Stimulated activated naive CD4-positive, alpha-beta T cell (primary cell): Measurements from ENCODE around the gene SH3PXD2B.
"Not testable (repeated sequence)": the region's sequence is repeated elsewhere in the genome, so short reads cannot be mapped to it uniquely, and the experiment has no call there.

Experiments used
- DNase-seq, 6 experiments: peaks; one replicate each; lab custom pipeline; 2025; lab: John Stamatoyannopoulos, UW

Gene SH3PXD2B

DNA sequence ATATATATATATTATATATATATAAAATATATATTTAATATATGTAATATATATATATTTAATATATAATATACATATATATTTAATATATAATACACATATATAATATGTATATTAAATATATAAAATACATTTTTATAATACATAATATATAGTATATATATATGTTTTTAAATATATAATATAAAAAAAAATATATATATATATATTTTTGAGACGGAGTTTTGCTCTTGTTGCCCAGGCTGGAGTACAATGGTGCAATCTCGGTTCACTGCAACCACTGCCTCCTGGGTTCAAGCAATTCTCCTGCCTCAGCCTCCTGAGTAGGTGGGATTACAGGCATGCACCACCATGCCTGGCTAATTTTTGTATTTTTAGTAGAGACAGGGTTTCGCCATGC is 85.6 kb downstream of the SH3PXD2B start:
- DNase-seq, result not testable (repeated sequence)

DNA sequence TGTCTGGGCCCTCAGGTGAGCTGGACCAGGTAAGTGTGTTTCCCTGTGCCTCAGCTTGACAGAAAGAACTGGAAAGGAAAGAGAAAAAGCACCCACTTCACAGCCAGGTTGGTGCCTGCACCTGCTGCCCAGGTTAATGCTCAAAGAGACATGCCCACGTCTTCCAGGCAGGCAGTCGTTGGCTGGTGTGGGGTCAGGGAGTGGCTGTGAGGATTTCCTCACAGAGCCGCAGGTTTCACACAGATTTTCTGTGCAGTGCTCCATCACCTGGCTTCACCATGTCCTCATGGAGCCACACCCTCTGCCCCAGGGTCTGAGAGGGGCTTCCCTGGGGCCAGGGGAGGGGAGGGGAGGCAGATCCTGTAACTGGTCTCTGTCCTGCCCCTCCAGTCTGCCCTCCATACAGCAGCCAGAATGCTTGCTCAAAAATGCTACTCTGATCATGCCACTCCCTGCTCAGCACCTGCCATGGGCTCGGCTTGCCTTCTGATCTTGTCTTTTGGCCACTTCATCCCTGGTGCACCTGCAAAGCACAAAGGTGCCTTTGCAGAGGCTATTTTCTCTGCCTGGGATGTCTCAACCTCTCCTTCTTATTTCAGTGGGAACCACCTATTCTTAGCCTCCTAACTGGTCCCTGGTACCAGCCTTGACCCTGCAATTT is 88.2 kb downstream of the SH3PXD2B start:
- no peak for DNase-seq

DNA sequence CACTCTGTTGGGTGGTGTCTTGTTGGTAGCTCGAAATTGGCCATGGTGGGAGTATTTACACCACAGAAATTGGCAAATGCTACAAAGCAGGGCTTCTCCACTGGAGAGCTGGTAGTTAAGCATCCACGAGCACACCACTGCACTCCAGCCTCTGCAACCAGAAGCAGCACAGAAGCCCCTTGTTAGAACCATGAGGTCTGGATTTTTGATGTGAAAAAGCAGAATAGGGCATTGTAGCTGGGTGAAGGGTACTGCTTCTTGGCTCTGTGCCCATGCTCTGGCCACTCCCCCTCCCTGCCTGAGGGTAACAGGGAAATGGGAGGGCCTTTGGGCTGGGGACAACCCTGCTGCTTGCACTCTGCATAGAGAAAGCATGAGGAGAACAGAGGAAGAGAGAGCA is 89.6 kb downstream of the SH3PXD2B start:
- DNase-seq, result no peak

DNA sequence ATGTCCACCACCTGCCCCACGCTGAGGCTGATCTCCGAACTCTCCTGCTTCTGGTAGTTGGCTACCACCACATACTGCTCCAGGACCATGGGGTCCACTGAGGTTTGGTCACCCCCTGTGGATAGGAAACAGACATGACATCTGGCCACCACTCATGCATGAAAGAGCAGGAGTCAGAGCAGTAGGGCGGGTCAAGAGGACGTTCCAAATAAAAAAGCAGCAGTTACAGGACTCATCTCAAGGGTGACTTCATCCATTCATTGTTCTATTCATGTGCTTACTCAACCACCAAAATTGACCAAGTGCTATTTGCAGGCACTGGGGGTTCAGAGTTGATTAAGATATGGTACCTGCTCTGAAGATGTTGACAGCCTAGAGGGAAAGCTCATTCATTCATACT is 91.6 kb downstream of the SH3PXD2B start:
- DNase-seq, result no peak

DNA sequence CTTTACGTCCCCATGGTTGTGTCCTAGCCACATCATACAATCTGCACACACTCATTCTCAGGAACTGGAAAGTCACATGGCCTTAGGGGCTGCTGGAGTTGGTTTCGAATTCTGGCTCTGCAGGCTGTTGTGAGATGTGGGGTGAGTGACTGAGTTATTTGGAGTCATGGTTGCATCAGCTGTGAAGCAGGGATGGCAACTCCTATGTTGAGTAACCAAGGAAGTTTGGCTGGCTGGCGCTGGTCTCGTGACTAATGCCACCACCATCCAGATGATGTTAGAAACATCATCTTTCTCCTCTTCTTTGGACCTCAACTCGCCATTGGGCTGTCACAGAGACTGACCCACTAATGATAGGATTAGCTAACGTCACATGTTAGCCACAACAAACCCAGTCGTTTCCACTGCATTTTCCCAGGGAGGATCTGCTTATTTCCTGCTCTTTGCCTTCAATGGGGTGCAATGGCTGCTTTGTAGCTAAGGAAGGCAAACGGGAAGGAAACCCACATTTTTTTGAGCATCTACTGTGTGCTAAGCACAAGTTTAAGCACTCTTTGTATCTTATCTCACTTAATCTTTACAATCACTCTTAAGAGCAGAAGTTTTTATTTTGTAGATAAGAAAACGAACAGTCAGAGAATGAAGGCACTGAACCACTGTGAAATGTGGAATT is 92.6 kb downstream of the SH3PXD2B start:
- no peak for DNase-seq

DNA sequence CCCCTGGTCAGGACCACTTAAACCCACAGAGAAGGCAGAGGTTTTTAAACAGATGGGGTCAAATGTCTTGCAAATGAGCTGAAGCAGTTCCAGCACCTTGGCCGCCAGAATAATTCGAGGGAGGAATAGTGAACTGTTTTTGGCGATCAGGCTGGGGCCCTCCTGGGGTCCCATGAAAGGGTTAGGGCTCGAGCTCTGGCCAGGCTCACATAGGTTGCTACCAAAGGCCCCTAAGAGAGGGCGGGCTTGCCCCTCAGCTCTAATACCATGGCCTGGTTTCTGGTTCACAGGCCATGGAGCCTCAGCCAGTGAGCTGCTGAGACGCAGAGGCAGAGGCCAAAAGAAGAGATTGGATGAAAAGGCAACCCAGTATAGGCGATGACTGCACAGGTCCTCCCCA is 96.0 kb downstream of the SH3PXD2B start:
- no peak for DNase-seq

DNA sequence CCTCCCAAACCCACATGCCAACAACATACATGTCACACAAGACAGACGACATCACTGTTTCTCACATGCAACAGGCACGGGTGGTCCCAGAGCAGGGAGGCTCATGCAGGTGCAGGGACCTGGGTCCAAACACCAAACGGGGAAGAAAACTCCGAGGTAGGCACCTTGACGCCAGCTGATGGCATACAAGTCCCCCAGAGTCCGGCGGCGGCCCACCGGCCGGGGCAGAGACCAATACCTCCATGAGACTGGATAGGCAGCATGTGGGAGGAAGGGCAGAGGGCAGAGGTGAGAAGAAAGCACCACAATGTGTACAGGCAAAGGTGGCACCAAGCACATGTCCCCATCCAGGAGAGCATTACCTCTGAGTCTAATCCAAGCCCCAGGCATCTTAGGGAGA is 97.8 kb downstream of the SH3PXD2B start:
- no peak for DNase-seq

DNA sequence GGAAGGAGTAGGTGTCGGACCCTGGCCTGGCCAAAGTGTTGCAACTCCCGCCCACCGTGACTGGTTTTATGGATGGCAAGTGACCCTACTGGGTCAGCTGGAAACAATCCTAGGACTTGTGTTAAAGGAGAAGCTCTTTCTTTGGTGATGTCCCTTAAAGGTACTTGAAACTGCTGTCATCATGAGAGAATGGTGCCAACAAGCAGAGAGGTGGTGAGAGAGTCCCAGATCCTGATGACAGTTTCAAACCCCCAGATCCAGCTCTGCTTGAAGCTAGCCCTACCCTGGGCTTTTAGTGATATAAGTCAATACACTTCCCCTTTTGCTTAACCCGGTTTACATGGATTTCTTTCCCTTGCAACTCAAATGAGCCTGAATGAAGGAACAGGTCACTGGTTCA is 98.3 kb downstream of the SH3PXD2B start:
- DNase-seq, result no peak

DNA sequence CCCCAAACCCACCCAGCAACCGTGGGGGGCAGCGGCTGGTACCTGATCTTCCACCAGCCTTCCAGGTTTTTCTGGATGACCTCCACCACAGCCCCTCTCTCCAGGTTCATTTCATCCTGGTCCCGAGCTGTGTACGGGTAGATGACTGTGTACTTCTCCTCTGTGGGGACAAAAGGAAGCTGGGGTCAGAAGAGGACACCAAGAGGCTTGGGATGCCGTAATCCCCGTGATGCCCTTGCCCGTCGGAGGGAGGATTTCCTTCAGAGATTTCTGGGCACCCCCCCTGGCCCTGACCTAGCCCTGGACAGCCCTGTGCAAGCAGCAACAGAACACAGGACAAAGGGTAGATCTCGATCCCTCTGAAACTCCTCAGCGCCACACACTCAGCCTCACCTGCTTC is 100.5 kb downstream of the SH3PXD2B start:
- no peak for DNase-seq

DNA sequence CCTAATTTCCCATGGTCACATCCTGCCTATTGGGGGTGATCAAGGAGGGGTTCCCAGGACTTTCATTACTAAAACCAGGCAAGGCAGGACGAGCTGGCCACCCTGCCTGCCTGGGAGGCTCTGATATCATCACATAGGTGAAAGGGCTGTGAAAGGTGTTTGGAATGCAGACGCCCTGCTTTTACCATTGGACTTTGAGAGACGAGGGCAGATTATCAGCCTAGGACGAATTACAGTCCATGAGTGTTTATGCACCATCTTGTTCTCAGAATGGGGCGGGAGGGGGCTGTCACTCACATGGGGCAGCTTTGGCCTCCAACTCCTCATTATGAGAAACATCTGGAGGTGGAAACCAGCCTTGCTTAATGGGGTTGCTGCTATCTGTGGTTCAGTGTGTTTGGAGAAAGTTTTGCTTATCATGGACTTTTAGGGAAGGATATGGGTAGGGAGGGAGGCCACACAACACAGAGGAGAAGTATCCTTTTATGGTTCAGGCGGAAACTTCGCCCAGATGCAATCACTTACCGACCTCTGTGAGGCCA is 101.0 kb downstream of the SH3PXD2B start:
- DNase-seq, result no peak

DNA sequence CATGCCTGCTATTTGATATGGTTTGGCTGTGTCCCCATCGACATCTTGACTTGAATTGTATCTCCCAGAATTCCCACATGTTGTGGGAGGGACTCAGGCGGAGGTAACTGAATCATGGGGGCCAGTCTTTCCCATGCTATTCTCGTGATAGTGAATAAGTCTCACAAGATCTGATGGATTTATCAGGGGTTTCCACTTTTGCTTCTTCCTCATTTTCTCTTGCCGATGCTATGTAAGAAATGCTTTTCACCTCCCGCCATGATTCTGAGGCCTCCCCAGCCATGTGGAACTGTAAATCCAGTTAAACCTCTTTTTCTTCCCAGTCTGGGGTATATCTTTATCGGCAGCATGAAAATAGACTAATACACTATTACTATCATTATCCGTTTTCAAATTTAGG is 101.8 kb downstream of the SH3PXD2B start:
- not testable (repeated sequence) for DNase-seq

DNA sequence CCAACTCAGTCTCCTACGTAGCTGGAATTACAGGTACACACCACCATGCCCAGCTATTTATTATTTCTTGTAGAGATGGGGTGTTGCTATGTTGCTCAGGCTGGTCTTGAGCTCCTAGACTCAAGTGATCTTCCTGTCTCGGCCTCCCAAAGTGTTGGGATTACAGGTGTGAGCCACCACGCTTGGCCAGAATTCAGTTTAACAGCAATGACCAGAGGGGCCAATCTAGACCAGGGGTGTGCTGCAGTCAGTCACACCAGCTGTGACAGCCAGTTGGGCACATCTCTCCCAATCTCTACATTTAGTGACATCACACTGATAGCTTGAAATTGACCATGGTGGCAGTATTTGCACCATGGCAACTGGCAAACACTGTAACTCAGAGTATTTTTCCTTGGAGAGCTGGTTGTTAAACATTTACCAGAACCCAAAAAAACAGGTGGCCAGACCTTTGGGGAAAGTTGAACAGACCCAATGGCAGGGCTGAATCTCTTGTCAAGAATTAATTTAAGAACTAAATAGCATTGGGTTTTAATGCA is 103.0 kb downstream of the SH3PXD2B start:
- DNase-seq, result no peak

DNA sequence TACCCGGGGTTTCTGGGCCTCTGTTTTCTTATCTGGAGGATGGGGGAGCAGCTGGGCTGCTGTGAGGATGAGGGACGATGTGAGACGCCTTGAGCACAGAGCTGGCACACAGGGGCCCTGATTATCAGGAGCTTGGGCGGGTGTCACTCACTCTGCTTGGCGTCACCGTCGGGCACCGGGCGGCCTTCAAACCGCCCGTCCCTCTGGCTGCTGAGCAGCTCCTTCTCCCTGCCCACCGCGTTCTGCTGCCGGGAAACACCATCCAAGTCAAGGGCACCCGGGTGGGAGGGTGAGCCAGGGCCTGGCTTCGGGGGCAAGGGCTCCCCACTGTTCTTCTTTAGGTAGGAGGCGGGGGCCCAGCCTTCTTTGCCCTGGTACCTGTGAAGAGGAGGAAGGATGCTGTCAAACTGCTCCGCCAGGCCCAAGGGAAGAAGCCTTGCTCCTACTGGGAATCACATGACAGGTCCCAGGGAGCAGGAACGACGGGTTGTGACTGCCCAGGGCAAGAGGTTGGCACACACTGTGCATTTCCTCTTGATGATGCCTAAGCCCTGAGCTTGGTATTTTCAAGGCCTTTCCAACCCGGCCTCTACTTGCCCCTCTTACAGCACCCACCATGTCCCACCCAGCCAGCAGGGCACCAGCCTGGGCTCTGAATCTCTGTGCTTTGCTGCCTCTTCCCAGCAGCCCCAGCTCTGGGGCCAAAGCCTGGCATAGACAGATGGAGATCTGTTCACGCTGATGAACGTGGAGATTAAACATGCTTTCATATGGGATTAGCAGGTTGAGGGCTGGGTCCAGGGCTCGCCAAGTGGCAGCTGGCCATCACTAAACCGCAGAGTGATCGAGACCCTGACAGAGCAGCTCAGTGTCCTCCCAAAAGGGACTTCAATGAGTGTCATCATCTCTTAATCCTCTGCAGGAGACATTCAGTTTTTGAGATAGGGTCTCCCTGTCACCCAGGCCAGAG is 103.8 kb downstream of the SH3PXD2B start:
- no peak for DNase-seq

DNA sequence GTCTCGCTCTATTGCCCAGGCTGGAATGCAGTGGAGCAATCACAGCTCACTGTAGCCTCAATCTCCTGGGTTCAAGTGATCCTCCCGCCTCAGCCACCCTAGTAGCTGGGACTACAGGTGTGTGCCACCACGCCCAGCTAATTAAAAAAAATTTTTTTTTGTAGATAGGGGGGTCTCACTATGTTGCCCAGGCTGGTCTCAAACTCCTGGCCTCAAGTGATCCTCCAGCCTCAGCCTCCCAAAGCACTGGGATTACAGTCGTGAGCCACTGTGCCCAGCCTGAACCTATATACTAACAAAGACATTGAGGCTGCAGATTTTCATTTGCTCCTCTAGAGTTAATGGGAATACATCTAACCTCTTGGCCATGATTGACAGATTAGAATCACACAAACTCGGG is 105.6 kb downstream of the SH3PXD2B start:
- not testable (repeated sequence) for DNase-seq

DNA sequence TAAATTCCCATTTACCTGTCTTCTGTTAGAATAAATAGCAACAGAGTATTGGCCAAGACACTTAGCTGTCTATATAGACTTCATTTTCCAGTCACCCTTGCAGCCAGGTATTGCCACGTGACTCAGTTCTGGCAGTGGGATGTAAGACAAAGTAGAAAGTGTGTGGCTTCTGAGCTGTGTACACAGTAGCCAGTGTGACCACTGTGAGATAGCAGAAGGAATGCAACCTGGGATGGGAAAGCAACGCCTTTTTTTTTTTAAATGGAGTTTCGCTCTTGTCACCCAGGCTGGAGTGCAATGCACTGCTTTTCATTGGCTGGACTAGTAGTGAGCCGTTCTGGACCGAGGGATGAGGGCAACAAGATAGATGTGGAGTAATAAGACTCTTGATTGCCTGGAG is 106.2 kb downstream of the SH3PXD2B start:
- no peak for DNase-seq

DNA sequence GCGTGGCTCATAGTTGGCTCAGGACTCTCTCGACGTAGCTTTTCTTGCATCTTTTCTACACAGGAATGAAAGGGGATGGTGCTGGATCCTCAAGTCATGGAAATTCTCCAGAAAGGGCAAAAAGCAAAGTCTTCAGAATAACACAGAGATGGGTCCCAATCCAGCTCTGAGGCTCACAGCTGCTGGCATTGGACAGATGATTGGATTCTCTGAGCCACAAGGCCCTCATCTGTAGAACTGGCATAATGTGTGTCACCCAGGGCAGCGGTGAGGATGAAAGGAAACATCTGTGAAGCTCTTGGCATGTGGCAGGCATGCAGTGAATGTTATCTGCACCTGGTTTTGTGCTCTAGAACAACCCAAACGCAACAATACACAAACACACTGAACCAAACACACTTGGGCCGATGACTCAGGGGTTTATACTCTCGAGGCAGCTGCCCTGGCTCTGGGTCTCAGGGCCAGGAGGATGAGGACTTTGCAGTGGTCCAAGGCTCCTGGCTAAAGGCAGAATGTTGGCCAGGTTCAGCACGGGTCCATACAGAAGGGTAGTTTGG is 106.8 kb downstream of the SH3PXD2B start:
- no peak for DNase-seq

DNA sequence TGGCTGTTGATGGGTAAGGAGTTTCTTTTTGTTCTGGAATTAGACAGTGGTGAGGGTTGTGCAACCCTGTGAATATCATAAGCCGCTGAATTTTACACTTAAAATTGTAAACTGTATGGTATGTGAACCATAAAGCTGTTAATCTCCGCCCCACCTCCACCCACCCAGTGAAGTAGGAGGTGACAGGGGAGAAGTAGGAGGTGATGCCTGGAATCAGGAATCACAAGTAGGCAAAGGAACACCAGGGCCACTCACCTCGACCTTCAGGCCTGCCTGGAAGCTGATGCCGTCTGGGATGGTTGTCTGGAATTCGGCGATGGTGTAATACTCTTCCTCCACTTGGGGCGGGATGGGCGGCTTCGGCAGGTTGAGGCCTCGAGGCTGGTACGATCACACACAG is 108.4 kb downstream of the SH3PXD2B start:
- DNase-seq, result no peak

DNA sequence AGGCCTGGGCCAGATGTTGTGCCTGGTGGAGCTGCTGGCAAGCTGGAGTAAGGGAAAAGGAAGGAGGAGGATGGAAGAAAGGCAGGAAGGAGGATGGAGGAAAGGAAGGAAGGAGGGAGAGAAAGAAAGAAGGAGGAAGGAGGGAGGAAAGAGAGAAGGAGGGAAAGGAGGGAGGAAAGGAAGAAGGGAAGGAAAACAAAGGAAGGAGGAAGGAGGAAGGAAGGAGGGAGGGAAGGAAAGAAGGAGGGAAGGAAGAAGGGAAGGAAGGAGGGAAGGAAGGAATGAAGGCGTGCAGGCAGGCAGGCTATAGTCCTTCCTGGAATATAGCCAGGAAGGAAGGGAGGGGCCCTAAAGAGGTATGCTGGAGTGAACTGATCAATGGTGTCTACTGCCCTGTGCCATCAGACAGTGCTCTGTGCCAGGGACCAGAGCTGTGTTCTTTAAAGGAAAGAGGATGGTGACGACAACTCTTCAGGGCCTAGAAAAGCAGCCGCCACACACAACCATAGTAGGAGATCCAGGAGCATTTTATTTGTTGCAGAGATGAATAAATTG is 109.4 kb downstream of the SH3PXD2B start:
- DNase-seq, result no peak

DNA sequence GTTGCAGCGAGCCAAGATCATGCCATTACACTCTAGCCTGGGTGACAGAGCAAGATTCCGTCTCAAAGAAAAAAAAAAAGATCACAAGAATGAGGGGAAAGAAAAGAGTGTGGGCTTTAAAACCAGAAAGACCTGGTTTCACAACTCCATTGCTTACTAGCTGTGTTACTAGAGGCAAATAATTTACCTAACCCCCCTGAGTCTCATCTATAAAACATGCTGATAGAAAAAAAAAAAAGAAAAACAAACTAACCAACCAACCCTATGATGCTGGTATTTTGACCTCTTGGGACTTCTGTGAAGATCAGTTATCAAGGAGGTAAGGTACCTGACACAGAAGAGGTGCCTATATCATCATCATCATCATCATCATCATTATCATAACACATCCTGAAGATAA is 110.6 kb downstream of the SH3PXD2B start:
- DNase-seq, result no peak

DNA sequence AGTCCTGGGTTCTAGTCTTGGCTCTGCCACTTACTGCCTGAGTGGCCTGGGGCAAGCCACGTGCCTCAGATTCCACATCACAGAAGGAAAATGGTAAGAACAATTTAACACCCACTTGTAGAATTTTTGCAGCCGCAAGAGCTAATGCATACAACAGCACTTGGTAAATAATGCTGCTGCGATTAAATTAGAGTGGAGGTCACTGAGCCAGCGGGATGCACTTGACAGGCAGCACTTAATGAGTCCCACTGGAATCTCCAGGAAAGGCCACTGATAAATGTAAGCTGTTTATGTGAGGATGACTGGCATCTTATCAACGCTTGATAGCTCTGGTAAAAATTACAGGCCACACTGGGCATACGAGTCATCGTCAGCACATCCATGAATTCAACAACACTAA is 111.4 kb downstream of the SH3PXD2B start:
- DNase-seq, result no peak
